ENCODE results near the gene WDPCP. TPM values are rescaled to one million over a fixed set of nuclear protein-coding genes. Genes with fewer than 3 reads are reported as not detected.

The WDPCP gene
- total and polyA plus RNA-seq, 2 of the 4 experiments (the other 2 are of a cell fraction) = 2.2 to 10.2 TPM

GRCh38 chr2:63122921-63123320 lies 465.4 kb downstream of the WDPCP start:
- ChIA-PET CTCF (interaction anchor here (0.6 kb wide), 1 partner anchor 40 kb away, joined by 6 read pairs; no protein-coding TSS in a partner anchor), POLR2A (ENCODE audit: unreplicated experiment) (no interaction called here)
- dilution Hi-C loops (cut with HindIII; ENCODE audit: low sequenced_read_pairs, unreplicated experiment) = no loop called here

More at GRCh38 chr2:63122921-63123320, 465.4 kb downstream of the WDPCP start:
- ATAC-seq (ENCODE audit: low read depth) (no peak), DNase-seq (no peak)
- Histone ChIP-seq H2BK20ac (ENCODE audit: low read depth, low read length) (no peak overlapping the region), H2BK120ac (ENCODE audit: low read depth, low read length) (no peak overlapping the region), H2AK9ac (replicated peaks; ENCODE audit: low read depth, low read length, poor library complexity) (no peak overlapping the region), H3K9me3 (ENCODE audit: control insufficient read depth, insufficient read depth, low read length) (no peaks in the 10 kb centered on the region), H3K9ac (ENCODE audit: low read depth, low read length) (no peak overlapping the region), H2AK5ac (ENCODE audit: low read depth, low read length) (no peak overlapping the region), H3K4me3 (ENCODE audit: insufficient read depth, low read depth, low read length) (no peak overlapping the region), H2AFZ (replicated peaks; ENCODE audit: low read length, poor library complexity) (no peak overlapping the region), H3K4me2 (ENCODE audit: low read depth, low read length) (no peak overlapping the region), H4K8ac (ENCODE audit: low read depth in 2 of 2, low read length in 2 of 2) (no peak overlapping the region), H3K56ac (ENCODE audit: extremely low read depth, insufficient read depth, low read length) (no peak overlapping the region), H2BK5ac (ENCODE audit: low read depth, low read length, poor library complexity, severe bottlenecking) (no peak overlapping the region), H4K91ac (ENCODE audit: insufficient read depth, low read depth, low read length) (no peak overlapping the region), H3K79me1 (ENCODE audit: low read depth in 1 of 2, low read length in 2 of 2) (no peaks in the 10 kb centered on the region), H3K14ac (replicated peaks; ENCODE audit: low read depth, low read length) (no peak overlapping the region), H3K27me3 (ENCODE audit: control insufficient read depth, insufficient read depth, low read length) (no peaks in the 10 kb centered on the region), H3K36me3 (ENCODE audit: control insufficient read depth, insufficient read depth, low read length) (no peaks in the 10 kb centered on the region), H2BK15ac (ENCODE audit: low read depth, low read length) (no peak overlapping the region), H3K27ac (ENCODE audit: insufficient read depth, low read length) (no peak overlapping the region), H3K23ac (ENCODE audit: low read depth, low read length) (no peak overlapping the region), H4K5ac (ENCODE audit: low read depth, low read length) (no peak overlapping the region), H3K4ac (ENCODE audit: low read depth, low read length) (no peak overlapping the region), H3K18ac (ENCODE audit: low read depth, low read length) (no peak overlapping the region), H3K9me1 (ENCODE audit: insufficient read depth, low read length) (no peaks in the 10 kb centered on the region), H3K4me1 (ENCODE audit: control insufficient read depth, insufficient read depth, low read length) (no peaks in the 10 kb centered on the region), H4K20me1 (ENCODE audit: insufficient read depth, low read length) (no peaks in the 10 kb centered on the region)
- intact Hi-C loops (cut with micrococcal nuclease) (no loop called here), in situ Hi-C loops (cut with MboI; ENCODE audit: low sequenced_read_pairs) (loop anchor here (25.0 kb wide), 1 partner anchor 89 kb away; no protein-coding TSS in a partner anchor)
- WGBS, 2 experiments (ENCODE audit: extremely low coverage in 2 of 2, insufficient read length in 1 of 2) = no CpG with 5 or more reads among the region's 3 CpGs
- TF ChIP-seq NFE2L2 (IDR thresholded peaks at IDR 0.05; ENCODE audit: low read depth, low read length) (no peak), RFX5 (IDR thresholded peaks at IDR 0.05; ENCODE audit: low read depth, low read length) (no peak), MXI1 (IDR thresholded peaks at IDR 0.05; ENCODE audit: borderline replicate concordance, low read depth, low read length) (no peak), RAD21 (IDR thresholded peaks at IDR 0.05; ENCODE audit: low read length) (no peak), POLR2A (IDR thresholded peaks at IDR 0.05; ENCODE audit: low read depth, low read length) (no peak), USF2 (IDR thresholded peaks at IDR 0.05; ENCODE audit: low read depth, low read length) (no peak), ELK1 (IDR thresholded peaks at IDR 0.05; ENCODE audit: borderline replicate concordance, low read depth, low read length) (no peak), SMC3 (IDR thresholded peaks at IDR 0.05; ENCODE audit: low read depth, low read length) (no peak), MAFK (IDR thresholded peaks at IDR 0.05; ENCODE audit: low read depth, low read length) (no peak), FOS (IDR thresholded peaks at IDR 0.05; ENCODE audit: low read depth, low read length) (no peak)
- no TSS peak for BruUV-seq (replicated peaks)

All from IMR-90 (cell line).